AG10803 (cell line): Measurements from ENCODE around the gene EVA1C.

Experiments
- DNase-seq: peaks from one replicate; pipeline ENCODE4 v3.0.0; 2010; ENCODE audit warnings: low read depth
- H3K4me3 ChIP-seq: 2 replicates; pipeline ENCODE4 v1.5.1; 2011; ENCODE audit warnings: mild to moderate bottlenecking, low read length, control low read depth
- CTCF ChIP-seq: conservative IDR thresholded peaks from 2 replicates; pipeline ENCODE4 v1.5.1; 2011; ENCODE audit warnings: mild to moderate bottlenecking, low read length, control low read depth, inconsistent platforms

EVA1C gene

GRCh38 chr21:32562426-32562825 is 149.9 kb downstream of the EVA1C start:
- no peak overlapping the region for H3K4me3 ChIP-seq
- DNase-seq, result peak; percentile 91
- TF ChIP-seq CTCF, result peak; percentile 77

- no peak overlapping the region for H3K4me3 ChIP-seq
- DNase-seq, result no peak
- no peak for TF ChIP-seq CTCF
Observed at GRCh38 chr21:32562915-32563314, 150.4 kb downstream of the EVA1C start.
